Endothelial cell of umbilical vein (primary cell): ENCODE measurements around the gene BCL11A. TPM values are rescaled to one million over a fixed set of nuclear protein-coding genes. Genes with fewer than 3 reads are reported as not detected.

Source experiments
- BruUV-seq: library from RNA; stranded (reverse); fragments of 400-500 nt; replicated peaks from 2 replicates; lab custom pipeline; 2021; lab: Mats Ljungman, UMichigan
- CTCF ChIA-PET: fragments of 300-600, 350-600 bp; sonication (Branson Sonifier 250); formaldehyde crosslinking; loops from one replicate; lab custom pipeline; 2021; ENCODE audit warnings: antibody characterized with exemption, inconsistent platforms; lab: Charles Lee
- POLR2A ChIA-PET: fragments of 300-600, 350-600 bp; sonication (Branson Sonifier 250); formaldehyde crosslinking; loops from one replicate; lab custom pipeline; 2021; ENCODE audit warnings: antibody characterized with exemption, inconsistent platforms; lab: Charles Lee
- DNase-seq: peaks from one replicate; pipeline ENCODE4 v3.0.0-alpha.2; 2011; ENCODE audit warnings: low read depth, low spot score
- FAIRE-seq: peaks from 2 replicates; lab custom pipeline; 2011; peaks lifted over from hg19 to GRCh38; lab: Jason Lieb, UNC
- H2AFZ ChIP-seq: 2 replicates; pipeline ENCODE4 v1.6.0; 2012; ENCODE audit warnings: low read depth, low read length, control low read depth, inconsistent platforms
- H3K27ac ChIP-seq: 2 replicates; pipeline ENCODE4 v1.5.1; 2011; ENCODE audit warnings: low read depth, mild to moderate bottlenecking, control low read depth, low read length, moderate library complexity; ENCODE audit not compliant: insufficient read depth
- H3K27me3 ChIP-seq, 2 experiments: 2 replicates each; pipeline versions ENCODE4 v1.6.0 to v1.6.1; 2011; ENCODE audit warnings: low read length in 2 of 2, mixed read lengths in 1 of 2; ENCODE audit not compliant: control insufficient read depth in 2 of 2, insufficient read depth in 2 of 2
- H3K36me3 ChIP-seq, 2 experiments: 2 replicates in 1 of 2; 3 replicates in 1 of 2; pipeline ENCODE4 v1.5.1; 2011; ENCODE audit warnings: low read length in 2 of 2, mild to moderate bottlenecking in 1 of 2, moderate library complexity in 1 of 2; ENCODE audit not compliant: control insufficient read depth in 2 of 2, insufficient read depth in 2 of 2; ENCODE audit errors: extremely low read depth in 1 of 2
- H3K4me1 ChIP-seq: 3 replicates; pipeline ENCODE4 v1.5.1; 2011; ENCODE audit warnings: mild to moderate bottlenecking, low read length; ENCODE audit not compliant: control insufficient read depth, insufficient read depth; ENCODE audit errors: extremely low read depth
- H3K4me2 ChIP-seq: 2 replicates; pipeline ENCODE4 v1.6.1; 2011; ENCODE audit warnings: low read length, control low read depth, mixed read lengths; ENCODE audit not compliant: insufficient read depth
- H3K4me3 ChIP-seq, 3 experiments: fragments of 200-600 bp in 1 of 3; sonication (generic), shearing (Covaris generic) in 1 of 3; replicated peaks in 1 of 3; 2 replicates each; pipeline ENCODE4 v1.5.1; 2011 to 2016; ENCODE audit warnings: control low read depth in 3 of 3, low read length in 3 of 3, mild to moderate bottlenecking in 2 of 3, inconsistent platforms in 1 of 3, low read depth in 1 of 3, moderate library complexity in 1 of 3; ENCODE audit not compliant: insufficient read depth in 1 of 3
- H3K79me2 ChIP-seq: 2 replicates; pipeline ENCODE4 v1.6.0; 2012; ENCODE audit warnings: low read length, inconsistent platforms; ENCODE audit not compliant: control insufficient read depth, insufficient read depth
- H3K9ac ChIP-seq: replicated peaks from 2 replicates; pipeline ENCODE3; 2011; ENCODE audit warnings: low read length, control low read depth; ENCODE audit not compliant: insufficient read depth; ENCODE audit errors: extremely low read depth
- H3K9me1 ChIP-seq: replicated peaks from 3 replicates; pipeline ENCODE4 v1.6.0; 2011; ENCODE audit warnings: mild to moderate bottlenecking, low read length; ENCODE audit not compliant: control insufficient read depth, insufficient read depth; ENCODE audit errors: extremely low read depth
- H3K9me3 ChIP-seq: replicated peaks from 2 replicates; pipeline ENCODE4 v1.5.1; 2012; ENCODE audit warnings: low read length, inconsistent platforms; ENCODE audit not compliant: control insufficient read depth, insufficient read depth
- H4K20me1 ChIP-seq: replicated peaks from 2 replicates; pipeline ENCODE3; 2011; ENCODE audit warnings: mild to moderate bottlenecking, low read length; ENCODE audit not compliant: control insufficient read depth, insufficient read depth; ENCODE audit errors: extremely low read depth
- CTCF ChIP-seq, 2 donors: IDR thresholded peaks; 1 replicate in 1 of 2; 2 replicates in 1 of 2; pipeline ENCODE4 v1.5.1; 2011; ENCODE audit warnings: low read length in 2 of 2, mild to moderate bottlenecking in 2 of 2, moderate library complexity in 2 of 2, control low read depth in 1 of 2, inconsistent platforms in 1 of 2, low read depth in 1 of 2; ENCODE audit not compliant: insufficient read depth in 1 of 2; ENCODE audit errors: extremely low read depth in 1 of 2
- EZH2 ChIP-seq: IDR thresholded peaks from 2 replicates; pipeline ENCODE4 v1.6.1; 2012; ENCODE audit warnings: borderline replicate concordance, low read depth, mild to moderate bottlenecking, moderate library complexity, low read length, inconsistent platforms; ENCODE audit not compliant: severe bottlenecking
- FOS ChIP-seq: IDR thresholded peaks from 2 replicates; pipeline ENCODE4 v1.6.1; 2011; ENCODE audit warnings: mild to moderate bottlenecking, low read length, moderate library complexity, borderline replicate concordance; ENCODE audit not compliant: insufficient read depth
- GATA2 ChIP-seq: IDR thresholded peaks from 2 replicates; pipeline ENCODE4 v1.7.0; 2011; ENCODE audit warnings: low read depth, mild to moderate bottlenecking, moderate library complexity, mixed read lengths, low read length; ENCODE audit not compliant: insufficient read length, insufficient read depth
- JUN ChIP-seq: IDR thresholded peaks from 2 replicates; pipeline ENCODE4 v1.6.1; 2011; ENCODE audit warnings: borderline replicate concordance, low read depth; ENCODE audit not compliant: insufficient read length, insufficient read depth
- MAX ChIP-seq: IDR thresholded peaks from 2 replicates; pipeline ENCODE4 v1.6.1; 2011; ENCODE audit not compliant: insufficient read depth, insufficient read length
- MYC ChIP-seq: IDR thresholded peaks from one replicate; pipeline ENCODE4 v1.6.1; 2011; ENCODE audit warnings: mild to moderate bottlenecking, low read depth, low read length
- POLR2A ChIP-seq: IDR thresholded peaks from 2 replicates; pipeline ENCODE4 v1.6.1; 2012; ENCODE audit warnings: low read depth, mild to moderate bottlenecking, control low read depth, low read length
- POLR2AphosphoS5 ChIP-seq: IDR thresholded peaks from 2 replicates; pipeline ENCODE4 v1.6.1; 2012; ENCODE audit warnings: low read depth, mild to moderate bottlenecking, control low read depth, low read length, moderate library complexity; ENCODE audit not compliant: insufficient read depth
- dilution Hi-C: fragments of 300-500 bp; cut with MboI; formaldehyde crosslinking; loops from one replicate; pipeline ENCODE4 v1.15.0; 2019; ENCODE audit warnings: low sequenced_read_pairs; ENCODE audit not compliant: extremely low pct_ligation_motif_present
- intact Hi-C: fragments of 100-400 bp; cut with micrococcal nuclease; formaldehyde crosslinking; loops from one replicate; pipeline ENCODE4 v1.10.0; 2022
- polyA plus RNA-seq, 4 experiments: library from polyadenylated mRNA; depleted of rRNA in 3 of 4; stranded (reverse) in 3 of 4; unstranded in 1 of 4; fragments of >200 nt; gene quantifications; 2 replicates each; pipeline versions ENCODE4 v1.2.1 to v1.2.3, GENCODE V29; 2011 to 2012; ENCODE audit warnings: missing spikeins in 1 of 4
- total RNA-seq: library from RNA; stranded (reverse); gene quantifications from 2 replicates; pipeline ENCODE4 v1.2.3, GENCODE V29; 2021

BCL11A gene
- total and polyA plus RNA-seq, 2 donors (not counting 3 experiments of a cell fraction or from before 2014, with no cell fraction given) = 0.12 to 0.88 TPM

- FAIRE-seq (no peak), DNase-seq (no peak)
- no TSS peak for BruUV-seq
- Histone ChIP-seq H3K9me3 (no peaks in the 10 kb centered on the region), H4K20me1 (no peaks in the 10 kb centered on the region), H3K4me3 (no peak overlapping the region), H3K4me2 (no peak overlapping the region), H3K9ac (no peak overlapping the region), H3K4me1 (no peaks in the 10 kb centered on the region), H3K9me1 (no peaks in the 10 kb centered on the region), H3K79me2 (no peaks in the 10 kb centered on the region), H2AFZ (no peak overlapping the region), H3K36me3 (no peaks in the 10 kb centered on the region), H3K27ac (no peak overlapping the region), H3K27me3 (no peaks in the 10 kb centered on the region)
- CTCF ChIA-PET = no interaction called here
- POLR2A ChIA-PET = no interaction called here
- TF ChIP-seq MYC = no peak
- no peak for TF ChIP-seq POLR2A
- no peak for TF ChIP-seq JUN
- TF ChIP-seq CTCF (IDR thresholded peaks at IDR 0.05; ENCODE audit: extremely low read depth in 1 of 2, insufficient read depth in 1 of 2, low read depth in 1 of 2, low read length in 2 of 2) = no peak
- no peak for TF ChIP-seq FOS
- TF ChIP-seq MAX = no peak
- TF ChIP-seq EZH2 = no peak
- no peak for TF ChIP-seq POLR2AphosphoS5
- no peak for TF ChIP-seq GATA2
- dilution Hi-C loops (no loop called here), intact Hi-C loops (no loop called here)
Measured at GRCh38 chr2:60489289-60489688, 64.2 kb downstream of the BCL11A start.
